Bronchial epithelial cell (primary cell): ENCODE results near the gene JADE2. TPM values are rescaled to one million over a fixed set of nuclear protein-coding genes. Genes with fewer than 3 reads are reported as not detected.

Experiments used
- DNase-seq: peaks from one replicate; pipeline ENCODE4 v3.0.0-alpha.2; 2010; ENCODE audit warnings: low read depth
- FAIRE-seq: peaks from 2 replicates; lab custom pipeline; 2011; peaks lifted over from hg19 to GRCh38; lab: Jason Lieb, UNC
- H3K27me3 ChIP-seq: 2 replicates; pipeline ENCODE4 v1.5.1; 2011; ENCODE audit warnings: low read length; ENCODE audit not compliant: control insufficient read depth, insufficient read depth
- H3K36me3 ChIP-seq: 2 replicates; pipeline ENCODE4 v1.5.1; 2011; ENCODE audit warnings: low read length; ENCODE audit not compliant: control insufficient read depth, insufficient read depth
- H3K4me3 ChIP-seq: 2 replicates; pipeline ENCODE4 v1.5.1; 2011; ENCODE audit warnings: mild to moderate bottlenecking, low read depth, low read length, control low read depth
- CTCF ChIP-seq: IDR thresholded peaks from 2 replicates; pipeline ENCODE4 v1.5.1; 2011; ENCODE audit warnings: mild to moderate bottlenecking, moderate library complexity, low read length, control low read depth, inconsistent platforms; ENCODE audit not compliant: insufficient read depth, severe bottlenecking
- total RNA-seq: library from RNA; depleted of rRNA; stranded (reverse); fragments of >200 nt; gene quantifications from 2 replicates; pipeline ENCODE4 v1.2.1, GENCODE V29; 2014

Gene JADE2
- total RNA-seq, 1 donor from 2014 or later: 17.1 TPM

GRCh38 chr5:134584662-134585061, 59.2 kb downstream of the JADE2 start:
- Histone ChIP-seq H3K36me3 (peaks cover 1% of the 10 kb centered on the region), H3K4me3 (no peak overlapping the region), H3K27me3 (no peaks in the 10 kb centered on the region)
- FAIRE-seq (no peak), DNase-seq (no peak)
- no peak for TF ChIP-seq CTCF

GRCh38 chr5:134585966-134586365, 60.5 kb downstream of the JADE2 start:
- H3K4me3 ChIP-seq: no peak overlapping the region
- H3K36me3 ChIP-seq: no peaks in the 10 kb centered on the region
- no peak for TF ChIP-seq CTCF
- DNase-seq (no peak), FAIRE-seq (peak; percentile 18)
- no peaks in the 10 kb centered on the region for H3K27me3 ChIP-seq

- peak; percentile 84 for TF ChIP-seq CTCF
- no peaks in the 10 kb centered on the region for H3K27me3 ChIP-seq
- no peak overlapping the region for H3K4me3 ChIP-seq
- DNase-seq (peak; percentile 80), FAIRE-seq (no peak)
- no peaks in the 10 kb centered on the region for H3K36me3 ChIP-seq
Measured at GRCh38 chr5:134586866-134587524, 61.5 kb downstream of the JADE2 start.

- FAIRE-seq (no peak), DNase-seq (peak; percentile 49)
- Histone ChIP-seq H3K4me3 (no peak overlapping the region), H3K27me3 (no peaks in the 10 kb centered on the region), H3K36me3 (no peaks in the 10 kb centered on the region)
- no peak for TF ChIP-seq CTCF
Measured at GRCh38 chr5:134590992-134591659, 65.7 kb downstream of the JADE2 start.

- Histone ChIP-seq H3K4me3 (no peak overlapping the region), H3K27me3 (no peaks in the 10 kb centered on the region), H3K36me3 (no peaks in the 10 kb centered on the region)
- no peak for FAIRE-seq
- TF ChIP-seq CTCF: no peak
- peak; percentile 77 for DNase-seq
Measured at GRCh38 chr5:134592141-134592746, 66.8 kb downstream of the JADE2 start.
